Measurements from ENCODE around the gene TFE3.

TFE3 gene, protein sequence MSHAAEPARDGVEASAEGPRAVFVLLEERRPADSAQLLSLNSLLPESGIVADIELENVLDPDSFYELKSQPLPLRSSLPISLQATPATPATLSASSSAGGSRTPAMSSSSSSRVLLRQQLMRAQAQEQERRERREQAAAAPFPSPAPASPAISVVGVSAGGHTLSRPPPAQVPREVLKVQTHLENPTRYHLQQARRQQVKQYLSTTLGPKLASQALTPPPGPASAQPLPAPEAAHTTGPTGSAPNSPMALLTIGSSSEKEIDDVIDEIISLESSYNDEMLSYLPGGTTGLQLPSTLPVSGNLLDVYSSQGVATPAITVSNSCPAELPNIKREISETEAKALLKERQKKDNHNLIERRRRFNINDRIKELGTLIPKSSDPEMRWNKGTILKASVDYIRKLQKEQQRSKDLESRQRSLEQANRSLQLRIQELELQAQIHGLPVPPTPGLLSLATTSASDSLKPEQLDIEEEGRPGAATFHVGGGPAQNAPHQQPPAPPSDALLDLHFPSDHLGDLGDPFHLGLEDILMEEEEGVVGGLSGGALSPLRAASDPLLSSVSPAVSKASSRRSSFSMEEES

DNA sequence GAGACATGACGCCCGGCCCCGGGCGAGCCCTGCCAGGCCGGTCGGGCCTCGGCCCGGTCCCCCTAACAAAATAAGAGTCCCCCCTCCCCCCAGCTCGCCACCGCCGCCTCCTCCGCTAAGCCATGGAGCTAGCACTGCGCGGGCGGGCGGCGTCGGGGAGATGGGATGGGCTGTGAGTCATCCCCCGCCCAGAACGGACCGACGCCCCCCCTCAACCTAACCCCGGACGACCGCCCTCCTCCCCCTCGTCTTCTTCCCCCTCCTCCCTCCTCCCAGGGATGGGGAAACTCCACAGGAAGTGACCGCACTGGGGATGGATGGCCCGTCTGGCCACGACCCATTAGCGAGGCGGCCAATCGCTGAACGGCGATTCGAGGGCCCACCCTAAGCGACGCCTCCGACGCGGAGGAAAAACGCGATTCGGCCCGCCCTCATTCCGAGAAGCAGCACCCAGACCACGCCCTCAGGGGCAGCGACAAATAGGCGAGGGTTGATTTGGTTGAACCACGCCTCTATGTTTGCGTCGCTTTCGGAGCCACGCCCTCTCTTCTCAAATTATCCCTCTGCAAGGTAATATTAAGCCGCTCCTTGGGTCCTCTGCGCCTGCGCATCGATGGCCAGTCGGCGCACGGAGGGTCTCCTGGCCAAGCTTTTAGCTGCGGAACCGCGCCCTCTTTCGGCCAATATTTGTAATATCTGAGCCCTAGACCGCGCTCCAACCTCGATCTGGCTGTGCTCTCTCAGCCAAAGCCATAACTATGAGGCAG lies at the start of gene TFE3:
Gene TFE3 (minus strand): TSS at position 138 of the 767 bp plus-strand sequence. CDS start 131 bp downstream, at position 7.
- peak; percentile 92 to 93 for DNase-seq

DNA sequence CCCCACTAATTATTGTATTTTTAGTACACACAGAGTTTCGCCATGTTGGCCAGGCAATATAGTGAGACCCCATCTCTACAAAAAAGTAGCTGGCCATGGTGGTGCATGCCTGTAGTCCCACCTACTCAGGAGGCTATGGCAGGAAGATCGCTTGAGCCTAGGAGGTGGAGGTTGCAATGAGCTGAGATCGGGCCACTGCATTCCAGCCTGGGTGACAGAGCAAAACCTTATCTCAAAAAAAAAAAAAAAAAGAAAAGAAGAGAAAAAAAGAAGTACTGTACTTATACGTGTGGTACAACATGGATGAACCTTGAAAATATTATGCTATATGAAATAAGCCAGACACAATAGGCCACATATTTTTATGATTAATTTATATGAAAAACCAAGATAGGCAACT lies 46.4 kb upstream of the TFE3 start:
- no peak for DNase-seq

DNA sequence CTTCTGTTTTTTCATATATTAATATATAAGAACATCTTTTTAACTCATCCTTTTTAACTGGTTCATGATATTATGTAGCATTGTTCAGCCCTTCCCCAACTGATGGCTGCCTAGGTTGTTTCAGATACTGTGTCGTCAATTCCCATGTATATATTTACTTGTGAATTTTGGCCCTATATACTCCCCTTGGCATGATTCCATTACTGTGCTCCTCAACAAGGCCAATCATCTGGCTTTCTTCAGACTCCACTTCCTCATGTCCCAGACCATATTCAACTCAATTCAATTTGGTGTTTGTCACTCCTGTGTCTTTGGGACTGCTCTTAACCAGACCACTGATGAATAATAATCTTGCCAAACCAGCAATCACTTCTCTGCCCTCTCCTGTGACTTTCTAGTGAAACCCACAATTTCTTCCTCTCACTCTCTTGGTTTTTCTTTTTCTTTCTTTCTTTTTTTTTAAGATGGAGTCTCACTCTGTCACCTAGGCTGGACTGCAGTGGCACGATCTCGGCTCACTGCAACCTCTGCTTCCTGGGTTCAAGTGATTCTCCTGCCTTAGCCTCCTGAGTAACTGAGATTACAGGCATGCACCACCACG lies 39.2 kb upstream of the TFE3 start:
- no peak for DNase-seq

DNA sequence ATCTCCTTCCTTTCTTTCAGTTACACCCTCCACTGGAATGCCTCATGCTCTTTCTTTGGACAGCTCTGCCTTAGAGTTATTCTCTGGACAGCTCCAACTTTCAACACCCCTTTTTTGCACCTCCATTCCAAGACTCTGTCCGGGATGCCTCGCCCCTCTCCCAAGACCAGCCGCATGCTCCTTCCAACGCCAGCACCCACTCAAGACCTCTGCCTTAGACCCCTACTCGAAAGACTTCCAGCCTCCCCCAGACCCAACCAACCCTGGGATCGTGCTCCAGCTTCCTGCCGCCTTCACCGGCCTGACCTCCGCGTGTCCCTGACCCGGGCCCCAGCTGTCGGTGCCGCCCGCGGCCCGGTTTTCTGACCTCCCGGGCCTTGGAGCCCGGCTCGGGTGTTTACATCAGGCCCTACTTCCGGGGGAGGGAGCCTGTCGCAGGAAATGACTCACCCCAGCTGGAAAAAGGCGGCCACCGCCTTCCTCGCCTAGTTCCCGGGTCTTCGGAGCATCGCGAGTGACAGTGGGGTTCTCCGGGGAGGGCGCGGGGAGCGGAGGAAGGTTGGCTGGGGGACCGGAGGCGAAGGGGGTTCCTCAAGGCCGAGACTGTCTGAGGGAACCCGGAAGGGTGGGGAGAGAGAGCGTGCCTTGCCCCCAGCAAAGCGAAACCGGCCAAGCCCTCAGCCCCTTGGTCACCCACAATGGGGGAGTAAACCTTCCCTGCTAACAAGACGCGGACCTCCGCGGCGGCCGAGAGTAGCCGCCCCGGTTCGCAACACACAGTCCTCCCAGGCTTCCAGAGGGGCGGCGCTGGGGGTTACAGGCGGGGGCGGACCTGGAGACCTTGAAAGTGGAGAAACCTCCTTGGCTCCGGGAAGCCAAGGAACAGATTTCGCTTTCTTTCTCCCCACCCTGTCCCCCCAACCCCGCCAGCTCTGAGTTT lies 36.6 kb upstream of the TFE3 start, which contains the start of gene WDR45:
Gene WDR45 (minus strand): TSS at position 399 of the 940 bp plus-strand sequence. CDS start 1,792 bp downstream, outside the sequence.
- DNase-seq: peak; percentile 19 to 27

DNA sequence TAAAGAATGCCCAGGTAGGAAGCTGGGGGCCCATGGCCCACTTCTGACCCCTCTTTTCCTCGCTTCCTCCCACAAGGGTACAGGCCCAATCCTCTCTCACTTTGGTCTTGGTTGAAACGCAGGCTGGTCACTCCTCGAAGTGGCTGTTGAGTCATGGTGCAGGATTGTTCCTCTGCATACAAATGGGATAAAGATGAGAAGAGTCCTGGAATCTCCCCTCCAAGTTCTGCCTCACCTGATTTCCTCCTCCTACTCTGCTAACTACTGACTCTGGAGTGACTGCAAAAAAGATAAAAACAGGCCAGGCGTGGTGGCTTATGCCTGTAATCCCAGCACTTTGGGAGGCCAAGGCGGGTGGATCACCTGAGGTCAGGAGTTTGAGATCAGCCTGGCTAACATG lies 34.8 kb upstream of the TFE3 start:
- no peak for DNase-seq

DNA sequence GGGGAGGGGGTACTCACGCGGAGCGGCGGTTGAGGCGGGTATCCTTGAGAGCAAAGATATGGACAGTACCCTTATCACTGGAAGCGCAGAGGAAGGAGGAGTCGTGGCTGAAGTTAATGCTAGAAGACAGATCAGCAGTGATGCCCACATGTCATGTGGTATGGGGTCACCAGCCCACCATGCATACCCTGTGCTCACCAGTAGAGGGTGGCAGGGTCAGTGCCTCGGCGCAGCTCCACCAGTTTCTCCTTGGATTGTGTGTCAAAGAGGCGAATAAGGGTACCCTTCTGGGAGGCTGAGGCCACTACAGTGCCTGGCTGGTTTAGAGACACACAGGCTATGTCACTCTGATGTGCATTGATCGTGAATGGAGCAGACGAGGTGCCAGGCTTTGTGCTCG lies 32.2 kb upstream of the TFE3 start:
- no peak for DNase-seq

DNA sequence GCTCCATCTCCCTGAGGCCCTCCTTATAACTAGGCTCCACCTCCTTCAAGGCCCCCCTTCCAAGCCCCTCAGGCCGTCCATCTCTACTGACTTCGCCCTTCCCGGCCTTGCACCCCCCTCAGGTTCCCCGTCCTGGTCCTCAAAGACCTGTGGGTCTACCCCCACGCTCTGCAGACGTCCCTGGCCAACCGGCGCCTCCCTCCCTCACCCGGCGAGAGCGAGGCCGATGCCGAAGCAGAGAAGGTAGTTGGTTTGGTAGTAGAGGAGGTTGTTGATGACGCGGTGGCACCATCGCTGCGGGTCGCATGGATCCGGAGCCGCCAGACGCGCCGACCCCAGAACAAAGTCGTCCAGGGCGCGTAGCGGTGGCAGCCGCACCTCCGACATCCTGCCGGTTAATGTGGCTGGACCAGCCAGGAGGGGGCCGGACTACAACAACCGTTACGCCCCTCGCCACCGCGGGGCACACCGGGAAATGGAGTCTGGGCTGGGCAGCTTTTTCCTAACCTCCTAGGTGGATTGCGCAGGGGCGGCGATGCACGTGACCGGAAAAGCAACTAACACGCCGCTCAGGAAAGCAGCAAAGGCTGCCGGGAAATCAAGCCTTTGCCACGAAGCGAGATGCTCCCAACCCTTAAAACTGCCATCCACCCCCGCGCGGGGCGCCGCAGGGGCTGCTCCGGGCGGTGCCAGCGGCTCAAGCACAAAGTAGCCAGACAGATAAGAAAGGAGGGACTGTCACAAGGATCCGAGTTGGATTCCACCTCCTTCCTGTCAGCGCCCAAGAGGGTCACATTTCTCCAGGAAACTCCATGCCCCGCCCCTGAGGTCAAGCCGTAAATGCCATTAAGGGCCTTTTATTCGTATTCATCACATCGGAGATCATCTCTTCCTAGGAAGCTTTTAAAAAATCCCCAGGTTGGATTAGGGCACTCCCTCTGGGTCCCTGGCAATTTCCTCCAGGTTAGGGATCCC lies 30.7 kb upstream of the TFE3 start, which contains the start of gene PRAF2:
Gene PRAF2 (minus strand): TSS at position 402 of the 975 bp plus-strand sequence. CDS start 15 bp downstream, at position 387.
- DNase-seq: no peak

DNA sequence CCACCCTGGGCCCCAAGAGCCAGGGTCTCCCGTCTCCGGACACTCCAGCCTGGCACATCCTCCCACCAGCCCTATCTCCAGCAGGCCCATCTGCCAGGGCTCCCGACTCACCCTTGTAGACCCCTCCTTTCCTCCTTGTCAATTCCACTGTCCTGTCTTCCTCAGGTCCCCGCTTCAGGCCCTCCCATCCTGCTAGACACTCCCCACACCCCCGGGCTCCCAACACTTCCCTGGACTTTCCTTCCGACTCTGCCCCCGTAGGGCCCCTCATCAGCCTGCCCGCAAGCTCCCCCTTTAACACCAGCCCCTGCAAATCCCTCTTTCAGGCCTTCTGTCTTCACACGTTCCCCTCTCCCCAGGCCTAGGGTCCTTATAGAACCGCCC lies 29.5 kb upstream of the TFE3 start:
- DNase-seq: no peak

DNA sequence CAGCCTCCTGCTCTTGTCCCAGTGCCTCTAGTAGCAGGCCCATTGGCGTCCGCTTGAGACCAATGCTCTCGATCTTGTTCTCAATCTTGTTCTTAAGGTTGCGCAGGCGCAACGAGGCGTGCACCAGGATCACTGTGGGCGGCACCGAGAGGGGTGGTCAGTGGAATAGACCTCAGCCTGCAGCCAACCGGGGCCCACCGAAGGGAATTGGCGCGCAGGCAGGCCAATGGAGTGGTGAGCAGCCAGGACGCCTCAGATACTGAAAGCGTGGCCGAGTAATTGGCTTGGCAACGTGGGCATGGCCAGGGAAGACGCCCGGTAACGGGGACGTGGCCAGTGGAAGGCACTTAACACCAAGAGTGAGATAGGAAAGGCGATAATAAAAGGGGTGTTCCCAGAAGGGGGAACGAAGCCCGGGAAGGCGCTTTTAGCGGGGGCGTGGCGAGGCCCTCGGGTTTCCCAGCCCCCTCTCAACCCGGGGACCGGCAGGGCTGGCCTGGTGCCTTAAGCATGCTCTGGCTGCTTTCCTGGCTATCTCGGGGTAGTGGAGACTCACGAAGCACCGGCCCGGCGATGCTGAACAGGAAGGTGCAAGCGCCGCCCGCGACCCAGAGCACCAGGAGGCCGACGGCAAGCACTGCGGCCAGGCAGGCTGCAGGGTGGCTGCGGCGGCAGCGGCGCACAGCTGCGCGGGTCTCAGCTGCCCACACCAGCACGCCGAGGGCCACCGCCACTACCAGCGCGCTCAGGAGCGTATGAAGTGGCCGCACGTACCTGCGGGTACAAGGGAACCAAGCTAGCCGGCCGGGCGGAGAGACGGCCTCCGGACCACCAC lies 28.9 kb upstream of the TFE3 start:
- DNase-seq: no peak

DNA sequence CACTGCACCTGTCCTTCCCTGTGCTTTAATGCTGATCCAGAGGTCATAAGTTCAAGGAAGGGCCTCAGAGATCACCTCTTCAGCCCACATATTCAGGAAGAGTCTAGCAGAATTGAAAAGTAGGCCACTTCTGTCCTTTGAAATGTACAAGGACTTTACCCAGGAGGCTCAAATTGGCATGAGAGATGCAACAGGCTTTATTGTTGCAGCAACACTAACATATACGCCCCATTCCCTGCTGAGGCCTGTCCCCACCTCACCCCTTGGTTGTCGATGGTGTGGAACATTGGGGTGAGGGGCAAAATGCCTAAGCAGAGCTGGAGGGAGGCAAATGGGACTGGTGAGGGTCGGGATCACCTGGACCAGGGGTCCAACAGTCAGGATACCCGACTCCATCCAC lies 27.8 kb upstream of the TFE3 start:
- no peak for DNase-seq

DNA sequence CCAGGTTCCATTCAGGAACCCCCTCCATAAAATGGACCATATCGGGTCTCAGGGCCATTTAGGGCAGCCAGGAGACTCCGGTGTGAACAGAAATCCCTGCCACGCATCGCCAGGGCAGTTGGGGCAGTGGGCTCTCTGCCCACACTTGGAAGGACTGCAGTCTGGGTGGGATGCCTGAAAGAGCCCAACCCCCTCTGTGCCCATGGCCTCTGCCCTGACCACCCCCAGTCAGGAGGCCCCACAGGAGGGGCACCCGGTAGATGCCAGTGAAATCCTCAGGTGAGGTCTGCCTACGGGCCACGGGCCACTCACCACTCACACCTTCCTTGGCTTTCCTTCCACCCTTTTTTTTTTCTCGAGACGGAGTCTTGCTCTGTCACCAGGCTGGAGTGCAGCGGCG lies 25.9 kb upstream of the TFE3 start:
- DNase-seq: no peak

DNA sequence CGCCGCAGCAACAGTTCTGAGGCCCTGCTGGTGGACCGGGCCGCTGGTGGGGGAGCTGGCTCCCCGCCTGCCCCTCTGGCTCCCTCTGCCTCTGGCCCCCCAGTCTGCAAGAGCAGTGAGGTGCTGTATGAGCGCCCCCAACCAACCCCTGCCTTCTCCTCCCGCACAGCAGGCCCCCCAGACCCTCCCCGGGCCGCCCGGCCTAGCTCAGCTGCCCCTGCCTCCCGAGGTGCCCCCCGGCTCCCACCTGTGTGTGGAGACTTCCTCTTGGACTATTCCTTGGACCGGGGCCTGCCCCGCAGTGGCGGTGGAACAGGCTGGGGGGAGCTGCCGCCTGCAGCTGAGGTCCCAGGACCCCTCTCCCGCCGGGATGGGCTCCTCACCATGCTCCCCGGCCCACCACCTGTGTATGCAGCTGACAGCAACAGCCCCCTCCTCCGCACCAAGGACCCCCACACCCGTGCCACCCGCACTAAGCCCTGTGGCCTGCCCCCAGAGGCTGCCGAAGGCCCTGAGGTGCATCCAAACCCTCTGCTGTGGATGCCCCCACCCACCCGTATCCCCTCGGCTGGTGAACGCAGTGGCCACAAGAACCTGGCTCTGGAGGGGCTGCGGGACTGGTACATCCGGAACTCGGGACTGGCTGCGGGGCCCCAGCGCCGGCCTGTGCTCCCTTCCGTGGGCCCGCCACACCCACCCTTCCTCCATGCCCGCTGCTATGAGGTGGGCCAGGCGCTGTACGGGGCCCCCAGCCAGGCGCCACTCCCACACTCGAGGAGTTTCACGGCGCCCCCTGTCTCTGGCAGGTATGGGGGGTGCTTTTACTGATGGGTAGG lies 24.3 kb upstream of the TFE3 start:
- DNase-seq: no peak

DNA sequence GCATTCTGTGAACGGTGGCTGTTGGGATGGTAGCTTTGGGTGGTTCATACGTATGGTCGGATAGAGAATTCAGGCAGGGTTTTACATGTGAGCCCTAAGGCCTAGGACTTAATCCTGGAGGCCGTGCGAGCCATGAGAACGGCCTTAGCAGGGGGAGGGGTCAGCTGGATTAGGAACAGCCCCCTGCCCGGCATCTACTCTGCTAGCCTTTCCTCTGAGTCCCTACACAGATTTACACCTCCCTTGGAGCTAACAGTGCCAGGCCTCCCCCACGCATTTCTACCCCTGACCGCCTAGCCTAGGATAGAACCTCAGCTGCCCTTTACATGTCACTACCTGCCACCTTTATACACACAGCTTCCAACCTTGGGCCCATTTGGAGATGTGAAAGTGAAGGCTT lies 23.5 kb upstream of the TFE3 start:
- no peak for DNase-seq

DNA sequence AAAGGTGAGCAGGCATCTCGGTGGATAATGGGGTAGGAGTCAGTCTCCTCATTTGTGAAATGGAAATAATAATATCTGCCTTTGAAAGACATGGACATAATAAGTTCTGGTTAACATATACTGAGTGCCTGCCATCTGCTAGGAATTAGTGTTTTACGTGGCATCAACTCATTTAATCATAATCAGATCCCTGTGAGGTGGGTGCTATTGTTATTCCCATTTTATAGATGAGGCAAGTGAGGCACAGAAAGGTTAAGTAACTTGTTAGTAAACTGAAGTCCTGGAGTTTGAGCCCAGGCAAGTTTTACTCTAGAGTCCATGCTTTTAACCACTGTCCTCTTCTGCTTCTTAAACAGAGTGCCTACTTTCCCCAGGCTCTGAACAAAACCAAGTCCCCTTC lies 23.1 kb upstream of the TFE3 start:
- DNase-seq: no peak

DNA sequence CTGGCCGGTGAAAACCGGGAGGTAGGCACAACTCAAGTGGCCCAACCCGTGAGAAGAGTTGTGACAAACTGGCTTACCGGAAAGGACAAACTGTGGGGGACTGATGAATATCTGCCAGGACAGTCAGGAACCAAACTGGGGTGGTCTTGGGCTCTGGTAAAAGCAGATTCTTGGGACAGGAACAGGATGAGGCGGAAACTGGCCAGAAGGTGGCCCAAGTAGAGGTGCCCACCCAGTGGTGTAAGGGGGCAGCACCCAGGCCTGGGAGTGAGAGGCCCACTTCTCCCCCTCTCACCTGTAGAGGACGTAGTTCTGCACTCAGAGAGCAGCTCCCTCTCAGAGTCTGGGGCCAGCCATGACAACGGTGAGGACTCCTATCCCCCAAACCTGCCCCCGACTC lies 21.6 kb upstream of the TFE3 start:
- DNase-seq: no peak

DNA sequence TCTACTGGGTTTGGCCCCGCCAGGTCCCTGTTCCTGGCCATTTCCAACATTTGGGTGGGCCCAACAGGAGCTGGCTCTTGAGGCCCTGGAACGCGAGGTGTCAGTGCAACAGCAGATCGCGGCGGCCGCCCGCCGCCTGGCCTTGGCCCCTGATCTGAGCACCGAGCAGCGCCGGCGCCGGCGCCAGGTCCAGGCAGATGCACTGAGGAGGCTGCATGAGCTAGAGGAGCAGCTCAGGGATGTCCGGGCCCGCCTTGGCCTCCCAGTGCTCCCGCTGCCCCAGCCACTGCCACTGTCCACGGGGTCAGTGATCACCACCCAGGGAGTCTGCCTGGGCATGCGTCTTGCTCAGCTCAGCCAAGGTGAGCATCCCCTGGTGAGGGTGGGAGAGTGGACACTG lies 21.1 kb upstream of the TFE3 start:
- no peak for DNase-seq

DNA sequence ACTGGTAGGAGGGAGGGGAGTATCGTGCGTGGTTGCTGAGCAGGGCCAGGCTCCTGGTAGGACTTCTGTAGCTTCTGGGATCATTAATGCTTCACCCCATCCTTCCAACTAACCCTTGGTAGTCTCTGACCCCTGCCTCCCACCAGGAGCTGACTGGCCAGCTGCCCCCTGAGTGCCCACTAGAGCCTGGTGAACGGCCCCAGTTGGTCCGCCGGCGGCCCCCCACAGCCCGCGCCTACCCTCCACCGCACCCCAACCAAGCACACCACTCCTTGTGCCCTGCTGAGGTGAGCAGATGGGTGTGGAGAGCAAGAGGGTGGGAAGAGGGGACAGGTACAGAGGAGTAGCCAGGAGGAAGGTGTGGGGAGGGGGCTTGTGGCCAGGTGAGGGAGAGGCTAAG lies 20.6 kb upstream of the TFE3 start:
- DNase-seq: no peak

DNA sequence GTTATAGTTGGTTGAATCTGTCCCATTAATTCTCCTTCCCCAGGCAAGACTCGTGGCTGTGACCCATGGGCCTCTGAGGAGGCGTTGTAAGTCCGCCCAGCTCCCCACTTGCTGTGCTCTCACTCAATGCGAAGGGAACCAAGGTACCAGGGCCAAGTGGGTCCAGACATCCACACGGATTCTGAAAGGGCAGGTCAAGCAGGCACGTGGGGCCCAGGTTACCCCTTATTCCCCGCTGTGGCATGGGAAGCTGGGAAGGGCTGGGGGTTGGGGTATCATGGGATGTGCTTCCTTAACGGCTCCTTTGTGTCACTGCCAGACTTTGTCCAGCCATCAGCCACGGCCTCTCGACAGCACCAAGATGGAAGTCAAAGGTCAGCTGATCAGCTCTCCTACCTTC lies 18.8 kb upstream of the TFE3 start:
- DNase-seq: no peak

DNA sequence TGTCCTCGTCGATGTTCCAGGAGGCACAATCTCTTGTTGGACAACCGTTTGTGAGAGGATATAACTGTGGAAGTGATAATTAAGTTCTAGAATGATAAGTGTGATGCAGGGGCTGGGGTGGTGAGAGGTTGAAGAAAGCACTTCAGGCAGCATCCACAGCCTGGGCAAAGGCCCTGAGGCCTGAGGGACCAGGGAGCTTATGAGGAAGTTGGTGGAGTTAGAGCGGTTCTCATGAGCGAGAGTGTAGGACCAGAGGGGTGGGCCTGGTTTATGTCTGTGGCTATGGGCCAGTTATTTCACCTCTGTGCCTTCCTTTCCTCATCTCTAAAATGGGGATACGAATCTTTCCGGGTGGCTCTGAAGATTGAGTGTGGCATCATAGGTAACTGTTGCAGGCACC lies 18.3 kb upstream of the TFE3 start:
- no peak for DNase-seq

All from AML-193 (cell line).